ENCODE measurements around the gene MCIDAS.

MCIDAS gene

DNA sequence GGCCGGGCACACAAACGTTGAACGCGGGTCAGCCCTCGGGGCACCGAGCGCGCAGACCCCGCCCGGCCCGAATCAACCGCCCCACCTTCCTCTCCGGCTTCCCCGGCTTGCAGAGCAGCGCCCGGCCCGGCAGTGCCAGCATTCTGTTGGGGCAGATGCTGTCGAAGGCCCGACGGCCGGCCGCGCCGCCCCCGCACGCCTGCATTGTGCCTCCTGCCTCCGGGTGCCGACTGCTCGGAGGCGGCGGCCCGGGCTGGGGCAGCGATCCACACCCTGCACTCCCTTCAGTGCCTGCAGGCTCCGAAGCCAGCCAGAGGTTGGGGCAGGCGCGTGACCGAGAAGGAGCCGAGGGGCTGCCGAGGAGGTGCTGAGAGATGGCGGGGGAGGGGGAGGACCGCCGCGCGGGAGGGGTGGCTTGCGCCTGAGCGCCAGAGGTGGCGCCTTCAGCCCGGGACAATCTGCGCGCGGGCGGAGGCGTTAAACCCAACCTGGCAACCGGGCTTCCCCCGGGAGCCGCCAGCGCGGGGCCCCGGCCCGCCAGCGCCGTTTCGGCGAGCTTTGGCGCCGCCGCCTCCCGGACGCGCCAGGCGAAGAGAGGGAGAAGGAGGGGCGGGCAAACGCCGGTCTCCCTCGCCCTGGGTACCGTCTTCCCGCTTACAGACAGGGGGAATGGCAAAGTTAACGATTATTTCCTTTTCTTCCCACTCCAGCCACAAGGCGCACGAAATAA is at the start of gene MCIDAS:
TSS of gene MCIDAS (minus strand) at position 382 of the 730 bp plus-strand sequence. CDS start at position 205, 177 bp downstream.
- peak; percentile 11 for DNase-seq (ENCODE audit: low read depth)

DNA sequence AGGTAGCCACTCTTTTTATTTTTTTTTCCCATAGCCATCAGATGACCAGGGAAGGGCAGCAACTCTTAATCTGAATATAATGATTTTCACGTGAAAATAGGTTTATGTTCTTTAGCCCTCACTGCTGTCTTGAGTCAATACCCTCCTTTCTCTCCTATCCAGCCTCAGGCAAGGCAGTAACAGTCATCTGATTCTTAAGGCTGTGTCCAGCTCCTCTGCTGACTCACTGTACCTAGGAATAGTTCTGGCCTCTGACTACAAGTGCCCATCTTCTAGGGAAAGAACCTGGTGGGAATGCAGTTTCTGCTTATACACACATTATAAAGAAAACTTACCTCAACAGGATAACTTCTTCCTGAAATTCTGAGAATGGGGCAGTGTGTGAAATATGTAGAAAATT is 49.7 kb upstream of the MCIDAS start:
- DNase-seq (ENCODE audit: low read depth), result no peak

DNA sequence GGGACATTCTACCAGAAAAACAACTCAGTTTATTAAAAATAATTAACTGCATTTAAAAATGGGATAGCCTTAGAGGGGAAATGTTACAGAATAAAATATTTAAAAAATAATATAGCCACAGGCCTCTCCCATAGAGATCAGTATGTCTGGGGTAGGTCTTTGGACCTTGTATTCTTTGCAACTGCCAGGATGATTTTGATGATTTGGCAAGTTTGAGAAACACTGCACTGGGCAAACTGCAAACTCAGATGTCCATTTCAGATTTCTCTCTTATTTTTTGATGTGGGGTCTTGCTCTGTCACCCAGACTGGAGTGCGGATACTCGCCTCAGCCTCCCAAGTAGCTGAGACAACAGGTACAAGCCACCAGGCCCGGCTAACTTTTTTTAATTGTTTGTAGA is 31.2 kb upstream of the MCIDAS start:
- no peak for DNase-seq (ENCODE audit: low read depth)

DNA sequence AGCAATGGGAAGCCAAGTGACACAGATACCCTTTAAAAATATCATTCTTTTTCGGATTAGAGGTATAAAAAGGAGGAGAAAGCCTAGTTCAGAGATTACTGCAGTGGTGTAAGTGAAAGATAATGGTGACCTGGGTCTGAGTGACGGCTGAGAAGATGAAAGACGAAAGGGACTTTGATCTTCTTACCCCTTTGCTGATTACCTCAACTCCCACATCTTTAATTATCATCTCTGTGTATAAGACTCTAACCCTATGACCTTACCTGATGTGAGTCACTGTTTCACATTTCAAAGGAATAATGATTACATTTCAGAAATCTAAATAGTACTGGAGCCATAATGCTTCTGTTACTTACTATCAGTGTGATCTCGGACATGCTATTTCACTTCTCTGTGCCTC is 27.7 kb upstream of the MCIDAS start:
- DNase-seq (ENCODE audit: low read depth), result no peak

DNA sequence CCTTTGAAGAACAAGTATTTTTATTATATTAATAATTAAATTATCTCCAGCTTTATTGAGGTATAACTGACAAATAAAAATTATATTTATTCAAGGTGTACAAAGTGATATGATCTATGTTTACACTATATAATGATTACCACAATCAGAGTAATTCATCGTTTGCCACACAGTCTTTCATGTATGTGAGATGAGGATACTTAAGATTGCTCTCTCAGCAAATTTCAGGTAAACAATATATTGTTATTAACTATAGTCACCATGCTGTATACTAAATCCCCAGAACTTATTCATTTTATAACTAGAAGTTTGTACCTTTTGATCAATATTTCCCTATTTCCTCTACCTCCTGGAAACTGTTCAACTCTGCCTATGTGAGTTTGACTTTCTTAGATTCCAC is 22.9 kb upstream of the MCIDAS start:
- DNase-seq (ENCODE audit: low read depth), result no peak

DNA sequence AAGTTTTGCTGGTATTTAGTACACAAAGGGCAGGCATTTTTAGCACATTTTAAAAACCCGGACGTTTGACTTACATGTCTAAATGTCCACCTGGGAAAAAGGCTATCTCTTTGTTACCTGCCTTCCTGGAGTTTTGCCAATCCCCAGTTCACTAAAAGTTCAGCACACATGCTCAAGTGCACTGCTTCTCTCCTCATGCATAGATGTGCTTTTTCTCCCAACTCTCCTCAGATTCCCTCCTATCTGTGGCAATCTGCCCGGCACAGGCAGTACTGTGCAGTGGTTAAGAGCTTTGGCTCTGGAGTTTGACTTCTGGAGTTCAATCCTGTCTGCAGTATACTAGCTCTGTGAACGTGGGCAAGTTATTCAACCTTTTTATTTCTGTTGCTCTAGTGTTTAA is 14.6 kb upstream of the MCIDAS start:
- DNase-seq (ENCODE audit: low read depth), result no peak

DNA sequence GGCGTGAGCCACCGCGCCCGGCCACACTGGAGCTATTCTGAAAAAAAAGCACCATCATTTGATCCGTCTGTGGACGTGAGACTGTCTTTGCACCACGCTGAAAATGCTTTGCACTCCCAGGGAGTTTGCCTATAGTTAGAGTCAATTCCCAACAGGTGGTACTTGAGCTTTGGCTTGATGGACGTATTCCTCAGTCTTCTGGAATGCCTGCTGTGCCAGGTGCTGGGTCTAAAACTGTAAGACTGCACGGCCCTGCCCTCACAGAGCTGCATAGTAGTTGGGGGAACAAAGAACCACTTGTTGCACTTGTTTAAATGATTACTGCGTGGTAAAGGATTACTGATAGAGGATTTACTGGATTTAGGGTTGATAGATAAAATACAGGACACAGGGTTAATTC is 9.7 kb upstream of the MCIDAS start:
- DNase-seq (ENCODE audit: low read depth), result no peak

DNA sequence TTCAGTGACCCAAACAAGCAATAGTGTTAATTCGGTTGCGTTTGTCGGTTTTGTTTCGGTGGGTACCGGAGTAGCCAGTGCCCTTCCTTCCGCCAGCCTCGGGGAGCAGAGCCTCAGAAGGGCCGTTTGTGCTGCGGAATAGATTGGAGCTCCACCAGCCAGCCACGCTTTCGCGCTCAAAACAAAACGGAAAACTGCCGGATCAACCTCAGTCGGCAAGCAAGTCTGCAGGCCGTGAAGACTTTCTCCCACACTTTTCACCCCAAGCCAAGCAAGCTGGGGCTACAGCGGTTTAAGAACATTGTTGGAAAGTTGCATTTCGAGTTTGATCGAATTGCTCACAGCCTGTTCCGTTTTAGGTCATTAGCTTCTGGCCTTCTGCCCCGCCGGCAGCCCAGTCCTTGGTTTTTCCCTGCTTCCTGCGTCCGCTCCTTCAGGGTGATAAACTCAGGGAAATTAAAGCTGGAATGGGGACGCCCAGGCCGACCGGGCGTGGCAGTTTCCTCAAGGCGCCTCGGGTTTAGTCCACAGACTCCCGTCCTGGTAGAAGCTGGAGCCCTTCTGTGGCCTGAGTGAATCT is 7.1 kb upstream of the MCIDAS start:
- no peak for DNase-seq (ENCODE audit: low read depth)

DNA sequence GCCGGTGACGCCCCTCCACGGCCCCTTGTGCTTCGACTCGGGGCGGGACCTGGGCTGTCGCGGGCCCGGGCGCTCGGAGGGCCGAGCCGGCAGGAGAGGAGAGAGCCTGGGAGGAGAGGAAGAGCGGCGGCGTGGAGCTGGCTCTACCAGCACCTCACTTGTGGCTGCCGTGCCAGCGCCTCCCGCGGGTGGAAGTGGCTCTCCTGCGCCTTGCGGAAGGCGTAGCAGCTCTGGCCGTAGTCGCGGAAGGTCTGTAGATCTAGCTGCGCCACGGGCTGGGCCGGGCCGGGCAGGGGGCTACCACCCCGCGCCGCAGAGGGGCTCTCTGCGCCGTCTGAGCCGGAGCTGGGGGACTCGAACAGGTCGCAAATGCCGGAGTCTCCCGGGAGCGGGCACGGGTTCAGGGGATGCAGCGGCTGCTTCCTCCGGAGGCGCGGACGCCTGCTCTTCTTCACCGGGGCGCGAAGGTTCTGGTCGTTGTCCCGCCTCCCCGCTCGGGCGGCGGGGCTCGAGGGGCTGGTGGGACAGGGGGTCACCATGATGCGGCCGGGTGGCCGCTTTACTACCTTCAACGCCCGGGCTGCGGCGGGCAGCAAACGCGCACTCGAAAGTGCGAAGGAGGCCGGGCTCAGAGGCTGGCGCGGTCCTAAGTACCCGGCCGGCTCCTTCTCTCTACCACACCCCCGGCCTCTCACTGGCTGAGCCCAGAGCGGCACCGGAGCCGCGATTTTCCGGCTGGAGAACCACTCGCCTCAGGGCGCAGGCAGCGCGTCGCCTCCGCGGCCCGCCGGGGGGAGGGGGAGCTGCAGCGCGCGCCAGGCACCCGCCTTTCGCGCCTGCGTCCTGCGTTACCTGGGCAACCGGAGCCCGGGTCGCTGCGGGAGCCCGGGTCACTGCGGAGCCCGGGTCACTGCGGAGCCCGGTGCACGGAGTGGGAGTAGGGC is 6.1 kb upstream of the MCIDAS start, which contains the start of gene CCNO:
TSS of gene CCNO (minus strand) at position 624 of the 944 bp plus-strand sequence. CDS start at position 539, 85 bp downstream.
- DNase-seq (ENCODE audit: low read depth), result peak; percentile 36

DNA sequence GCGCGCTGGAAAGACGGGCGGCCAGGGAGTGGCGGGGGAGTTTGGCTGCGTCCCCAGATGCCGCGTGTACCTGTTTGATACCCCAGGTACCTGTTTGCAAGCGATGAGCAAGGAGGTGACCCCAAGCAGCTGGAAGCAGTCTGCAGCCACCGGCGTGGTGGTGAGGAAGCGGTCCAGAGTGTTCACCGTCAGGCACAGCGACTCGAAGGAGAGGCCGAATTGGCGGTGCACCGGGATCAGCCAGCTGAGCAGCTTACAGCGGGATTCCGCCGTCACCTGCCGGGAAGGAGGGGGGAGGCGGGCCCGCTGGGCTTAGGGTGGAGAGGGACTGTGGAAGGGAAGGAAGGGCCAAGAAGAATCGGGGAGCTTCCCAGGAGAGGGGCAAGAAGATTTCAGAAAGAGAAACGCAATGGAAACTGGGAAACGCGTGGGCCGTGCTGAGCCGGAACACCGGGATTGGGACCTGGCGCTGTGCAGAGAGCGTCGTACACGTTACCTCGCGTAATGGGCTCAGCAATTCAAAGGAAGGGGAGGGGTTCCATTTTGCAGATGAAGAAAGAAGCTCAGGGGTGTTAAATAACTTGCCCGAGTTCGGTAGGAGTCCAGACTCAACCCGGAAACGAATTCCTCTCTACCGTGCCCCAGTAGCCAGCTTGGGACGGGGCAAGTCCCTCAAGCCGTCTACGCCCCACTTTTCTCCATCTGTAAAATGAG is 5.3 kb upstream of the MCIDAS start:
- DNase-seq (ENCODE audit: low read depth), result peak; percentile 5

DNA sequence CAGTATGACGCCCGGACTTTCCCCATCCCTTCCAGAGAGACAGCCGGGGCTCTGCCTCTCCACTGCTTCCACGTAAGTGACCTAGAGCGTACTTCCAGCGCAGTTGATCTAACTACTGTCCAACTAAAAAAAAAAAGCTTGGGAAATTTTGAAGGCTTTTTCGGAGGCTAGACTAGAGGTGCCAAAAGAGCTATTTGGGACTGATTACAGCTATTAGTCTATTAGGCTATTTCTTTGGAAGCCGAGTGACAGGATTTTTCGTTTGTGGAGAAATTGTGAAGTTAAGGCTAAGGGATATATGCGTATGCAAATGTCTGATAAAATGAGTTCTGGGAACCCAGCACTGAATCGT is 4.8 kb upstream of the MCIDAS start:
- DNase-seq (ENCODE audit: low read depth), result no peak

DNA sequence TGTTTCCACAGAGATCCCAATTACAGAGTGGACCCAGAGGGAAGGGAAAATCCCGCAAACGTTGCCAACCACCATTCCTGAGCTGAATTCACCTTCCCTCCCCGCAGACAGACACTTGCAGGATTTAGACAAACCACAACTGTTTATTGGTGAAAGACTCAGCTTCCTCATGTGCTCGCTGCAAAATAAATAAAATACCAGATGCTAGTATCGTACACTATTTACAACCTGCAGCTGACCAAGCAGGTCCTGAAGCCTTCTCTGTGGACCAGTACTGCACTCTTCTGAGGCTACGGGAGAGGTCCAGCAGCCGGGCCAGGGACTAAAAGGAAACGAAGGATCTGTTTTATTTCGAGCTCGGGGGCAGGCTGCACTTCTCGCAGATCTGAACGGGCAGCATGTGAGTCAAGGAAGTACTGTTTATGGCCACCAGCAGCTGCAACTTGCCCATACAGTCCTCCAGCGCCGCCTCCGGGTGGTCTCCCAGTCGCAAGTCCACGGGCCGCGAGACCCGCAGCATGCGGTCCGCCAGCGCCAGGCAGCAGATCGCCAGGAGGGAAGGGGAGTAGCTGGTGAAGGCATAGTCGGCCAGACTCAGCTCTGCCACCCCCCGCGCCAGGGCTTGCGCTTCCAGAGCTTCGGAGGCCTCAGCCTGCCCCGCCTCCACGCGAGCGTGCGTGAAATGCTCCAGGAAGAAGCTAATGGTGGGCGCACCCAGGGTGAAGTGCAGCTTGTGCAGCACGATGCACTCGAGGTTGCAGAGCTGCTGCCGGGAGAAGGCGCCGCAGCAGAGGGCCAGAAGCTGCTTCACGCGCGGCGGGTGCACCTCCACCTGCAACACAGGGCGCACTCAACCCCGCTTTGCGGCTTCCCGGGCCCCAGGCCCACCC is 4.2 kb upstream of the MCIDAS start:
- DNase-seq (ENCODE audit: low read depth), result no peak

DNA sequence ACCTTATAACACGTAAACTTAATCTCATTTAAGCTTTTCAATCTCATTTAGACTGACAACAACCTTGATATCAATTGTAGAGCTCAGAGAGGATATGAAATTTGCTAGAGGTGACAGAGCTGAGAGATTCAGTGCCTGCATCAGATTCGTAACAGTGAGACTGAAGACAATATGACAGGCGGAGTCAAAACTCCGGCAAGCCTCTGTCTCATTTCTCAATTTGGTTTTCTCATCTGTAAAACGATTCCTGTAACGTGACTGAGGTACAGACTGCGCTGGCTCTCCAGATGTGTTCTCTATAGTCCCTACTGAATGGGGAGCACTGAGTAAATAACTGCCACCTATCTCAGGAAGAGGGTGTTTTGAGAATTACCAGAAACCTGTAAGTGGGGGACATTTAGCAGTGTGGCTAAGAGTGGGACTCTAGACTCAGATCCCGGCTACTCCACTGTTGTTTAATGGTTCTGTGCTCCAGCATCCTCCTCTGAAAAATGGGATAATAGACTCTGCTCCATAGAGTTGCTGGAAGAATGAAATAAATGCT is 3.0 kb upstream of the MCIDAS start:
- no peak for DNase-seq (ENCODE audit: low read depth)

DNA sequence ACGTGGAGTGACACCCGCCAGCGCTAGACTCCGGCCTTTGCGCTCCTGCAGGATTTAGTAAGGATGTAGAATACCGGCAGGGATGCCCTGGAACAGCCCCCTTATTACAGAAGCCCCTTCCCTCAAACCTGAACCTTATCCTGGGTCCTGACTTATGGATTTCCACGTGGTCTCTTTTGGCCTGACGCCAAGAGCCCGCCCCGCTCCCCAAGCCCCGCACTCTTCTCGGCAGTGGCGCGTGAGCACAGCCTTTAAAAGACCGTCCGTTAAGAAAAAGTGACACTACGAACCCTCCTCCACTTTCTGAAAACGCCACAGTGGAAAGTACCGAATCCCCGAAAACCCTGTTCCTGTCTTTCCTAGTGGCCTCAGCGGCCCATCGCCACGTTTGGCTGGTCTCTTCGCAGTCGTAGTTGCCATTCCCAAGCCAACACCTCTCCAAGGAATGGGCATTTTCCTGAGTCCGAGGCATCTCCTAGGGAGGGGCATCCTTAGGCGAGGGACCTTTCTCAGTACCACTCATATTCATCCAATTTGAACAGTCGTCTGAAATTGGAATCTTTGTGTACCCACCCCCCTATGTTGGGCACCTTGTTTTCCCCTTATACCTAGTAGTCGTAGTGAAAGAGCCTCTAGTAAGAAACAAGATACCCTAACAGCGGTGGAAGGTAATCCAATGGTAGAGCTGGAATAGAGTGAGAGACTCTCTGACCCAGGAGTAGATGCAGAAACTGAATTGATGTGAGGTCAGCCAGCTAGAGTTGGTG is 732 bp upstream of the MCIDAS start:
- no peak for DNase-seq (ENCODE audit: low read depth)

DNA sequence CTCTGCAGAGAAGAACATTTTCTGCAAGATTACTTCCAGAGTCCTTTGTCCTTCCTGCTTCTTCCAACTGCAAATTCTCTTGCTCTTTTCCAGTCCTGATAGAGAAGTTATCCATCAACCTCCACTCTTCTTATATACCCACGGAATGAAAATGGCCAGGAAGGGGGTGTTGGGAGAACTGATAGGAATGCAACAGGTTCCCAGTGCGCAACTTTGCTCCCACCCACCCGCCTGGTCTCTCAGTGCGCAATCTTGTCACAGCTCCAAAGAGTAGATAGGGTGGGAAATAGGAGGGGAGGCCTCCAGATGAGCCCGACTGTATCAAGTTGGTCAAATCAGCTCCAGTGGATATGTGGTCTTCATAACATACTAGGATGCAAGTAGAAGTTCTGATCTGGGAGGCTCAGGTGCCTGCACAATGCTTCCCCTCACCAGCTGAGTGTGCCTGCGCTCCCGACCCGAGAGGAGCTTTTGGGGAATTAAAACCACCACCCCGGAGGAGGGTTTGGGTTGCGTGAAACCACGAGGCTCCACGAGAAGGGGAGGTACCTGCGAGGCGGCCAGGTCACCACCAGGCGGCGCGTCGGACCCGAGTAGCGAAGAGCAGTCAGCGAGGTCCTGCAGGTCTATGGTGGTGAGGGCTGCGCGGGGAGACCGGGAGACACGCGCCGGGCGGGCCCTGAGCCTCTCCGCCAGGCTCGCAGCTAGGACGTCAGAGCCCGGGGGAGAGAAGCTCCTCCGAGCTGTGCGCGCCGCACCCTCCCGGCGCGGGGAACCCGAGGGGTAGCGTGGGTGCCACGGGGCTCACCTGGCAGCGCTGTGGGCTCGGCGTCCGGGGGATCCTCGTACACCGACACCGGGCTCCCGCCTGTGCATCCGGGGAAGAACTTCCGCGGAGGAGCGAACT is 835 bp downstream of the MCIDAS start:
- DNase-seq (ENCODE audit: low read depth), result no peak

DNA sequence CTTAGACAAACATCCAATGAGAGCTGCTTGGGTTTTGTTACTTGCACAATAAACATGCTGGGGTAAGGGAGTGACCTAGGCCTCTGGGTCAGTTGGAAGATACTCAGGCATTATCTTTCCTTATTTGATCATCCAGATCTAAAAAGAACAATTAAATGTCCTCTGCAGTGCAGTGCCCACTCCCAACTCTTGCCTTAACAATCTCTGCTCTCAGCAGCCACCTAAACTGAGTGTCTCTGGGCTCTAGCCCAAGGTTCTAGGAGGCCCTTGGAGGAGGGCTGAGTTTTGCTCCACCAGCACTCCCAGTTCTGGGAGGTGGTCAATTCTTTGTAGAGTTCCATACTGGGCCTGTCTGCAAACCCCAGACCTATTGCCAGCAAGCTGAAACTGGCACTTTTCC is 1.8 kb downstream of the MCIDAS start:
- no peak for DNase-seq (ENCODE audit: low read depth)

DNA sequence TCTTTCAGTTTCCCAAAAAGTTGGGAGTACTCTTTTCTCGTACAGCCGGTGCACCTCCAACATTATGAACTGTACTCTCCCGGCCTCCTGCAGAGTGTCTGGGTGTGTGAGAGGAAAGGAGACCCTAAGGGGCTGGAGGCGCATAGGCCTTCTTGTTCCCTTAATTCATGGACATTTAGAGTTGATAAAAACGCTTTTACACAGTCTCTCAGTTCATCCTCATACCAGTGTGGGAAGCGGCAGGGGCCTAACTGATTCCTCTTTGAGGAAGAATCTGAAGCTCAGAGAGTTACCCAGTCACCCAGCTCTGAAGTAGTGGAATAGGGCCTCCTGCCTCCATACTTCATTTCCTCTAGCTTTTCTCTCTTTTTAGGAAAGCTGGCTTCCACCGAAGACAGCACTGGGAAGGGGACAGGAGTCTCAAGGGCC is 3.3 kb downstream of the MCIDAS start:
- DNase-seq (ENCODE audit: low read depth), result no peak

DNA sequence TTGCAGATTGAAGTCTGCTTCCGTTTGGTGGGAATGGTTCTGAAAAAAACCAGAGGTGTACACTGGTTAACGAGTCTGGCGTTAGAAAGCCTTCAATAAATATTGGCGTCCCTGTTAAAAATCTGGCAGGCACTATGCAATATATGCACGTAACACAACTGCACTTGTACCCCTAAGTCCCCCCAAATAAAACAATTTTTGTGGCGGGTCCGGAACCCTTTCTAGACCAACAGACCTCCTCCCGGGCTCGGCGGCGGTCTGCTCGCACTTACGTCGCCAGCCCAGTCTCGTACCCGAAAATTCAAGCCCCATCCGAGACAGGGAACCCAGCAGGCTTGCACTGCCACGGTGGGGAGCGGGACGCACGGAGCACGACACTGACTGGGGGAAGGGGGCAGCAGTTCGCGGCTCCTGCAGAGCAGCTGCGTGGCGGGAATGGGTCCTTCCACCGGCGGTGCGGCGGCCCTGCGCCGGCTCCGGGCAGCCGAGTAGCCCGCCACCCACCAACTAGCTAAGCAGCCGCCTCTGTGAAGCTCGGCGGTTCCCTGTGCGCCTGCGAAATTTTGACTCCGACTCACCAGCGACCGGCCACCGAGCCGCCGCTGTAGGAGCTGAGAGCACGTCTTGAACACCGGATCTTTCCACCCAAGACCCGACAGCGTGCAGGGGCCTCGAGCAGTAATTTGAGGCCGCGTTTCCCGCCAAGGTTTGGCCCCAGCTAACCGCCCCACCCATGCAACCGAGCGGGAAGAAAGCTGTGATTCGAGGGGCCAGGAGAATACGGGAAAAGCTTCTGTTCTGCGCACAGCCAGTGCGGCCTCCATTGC is 3.9 kb downstream of the MCIDAS start:
- no peak for DNase-seq (ENCODE audit: low read depth)

Measured in HS-27A (cell line).